HG02973 (cell line): ENCODE data around the gene ASAP2.

Experiments used
- ATAC-seq: cut with Tn5 transposase; IDR thresholded peaks from one replicate; pipeline ENCODE4 v1.9.1; 2021; ENCODE audit warnings: moderate library complexity; ENCODE audit not compliant: unreplicated experiment

ASAP2 gene

DNA sequence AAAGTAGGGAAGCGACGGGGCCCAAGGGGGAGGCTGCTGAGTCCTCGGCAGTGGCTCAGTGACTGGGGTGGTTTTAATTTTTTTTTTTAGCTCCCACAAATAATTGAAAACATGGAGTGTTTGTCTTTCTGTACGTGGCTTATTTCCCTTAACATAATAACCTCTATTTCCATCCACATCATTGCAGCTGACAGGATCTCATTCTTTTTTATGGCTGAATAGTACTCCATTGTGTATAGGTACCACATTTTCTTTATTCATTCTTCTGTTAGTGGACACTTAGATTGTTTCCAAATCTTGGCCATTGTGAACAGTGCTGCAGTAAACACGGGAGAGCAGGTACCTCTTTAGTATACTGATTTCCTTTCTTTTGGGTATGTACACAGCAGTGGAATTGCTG is 65.1 kb downstream of the ASAP2 start:
- no peak for ATAC-seq

- no peak for ATAC-seq
Observed at GRCh38 chr2:9273486-9274130, 67.0 kb downstream of the ASAP2 start.

GRCh38 chr2:9274701-9275343 is 68.2 kb downstream of the ASAP2 start:
- ATAC-seq = no peak

GRCh38 chr2:9275399-9275798 is 68.8 kb downstream of the ASAP2 start:
- no peak for ATAC-seq

DNA sequence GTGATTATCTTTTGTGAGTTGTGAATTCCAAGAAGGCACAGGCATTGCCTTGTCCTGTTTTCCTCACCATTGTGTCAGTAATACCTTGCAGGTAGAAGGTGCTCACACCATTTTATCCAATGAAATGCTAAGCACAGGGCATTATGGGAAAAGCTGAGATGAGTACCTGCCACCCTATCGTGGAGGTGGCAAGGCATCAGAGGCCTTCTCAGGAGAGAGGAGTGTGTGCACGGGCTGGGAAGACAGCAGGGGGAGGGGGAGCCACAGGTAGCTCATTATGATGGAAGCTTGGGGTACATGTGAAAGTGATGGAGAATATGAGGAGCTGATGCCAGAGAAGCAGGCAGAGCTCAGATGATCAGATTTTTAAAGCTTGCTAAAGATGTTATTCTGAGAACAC is 69.5 kb downstream of the ASAP2 start:
- no peak for ATAC-seq

DNA sequence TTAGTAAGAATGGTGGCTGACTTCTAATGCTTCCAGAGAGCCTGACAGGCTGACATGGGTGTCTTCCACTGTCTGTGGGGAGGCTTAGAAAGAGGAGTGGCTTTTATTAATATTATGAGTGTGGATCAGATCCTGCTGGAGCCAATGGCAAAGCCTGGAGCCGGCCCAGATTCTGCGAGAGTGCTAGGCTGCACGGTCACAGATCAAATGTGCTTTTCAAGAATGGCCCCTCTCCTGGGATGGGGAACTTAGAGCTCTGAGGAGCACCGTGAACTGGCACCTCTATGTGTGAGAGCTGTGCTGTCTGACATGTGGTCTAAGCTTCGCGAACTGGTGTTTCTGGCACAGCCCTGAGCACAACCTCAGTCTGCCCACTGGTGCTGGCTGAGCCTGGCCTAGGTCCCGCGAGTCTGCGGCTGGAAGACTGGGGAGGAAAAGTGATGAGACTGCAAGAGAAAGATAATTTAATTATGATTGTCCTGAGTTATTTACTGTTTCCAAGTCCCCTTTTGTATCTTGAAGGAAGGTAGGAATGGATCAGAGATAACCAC is 70.4 kb downstream of the ASAP2 start:
- no peak for ATAC-seq

DNA sequence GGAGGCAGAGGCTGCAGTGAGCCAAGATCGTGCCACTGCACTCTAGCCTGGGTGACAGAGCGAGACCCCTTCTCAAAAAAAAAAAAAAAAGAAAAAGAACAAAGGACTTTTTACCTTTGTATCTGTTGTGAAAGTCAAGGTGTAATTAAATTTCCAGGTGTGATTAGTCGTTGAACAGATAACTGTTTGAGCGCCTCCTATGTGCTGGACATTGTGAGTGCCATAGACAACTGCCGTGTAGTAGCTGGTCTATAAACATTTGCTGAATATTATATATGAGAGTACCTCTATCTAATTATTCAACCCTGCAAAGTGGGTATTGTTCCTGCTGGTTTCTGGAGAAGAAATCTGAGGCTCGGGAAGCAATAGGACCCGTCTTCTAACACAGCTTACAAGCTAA is 71.8 kb downstream of the ASAP2 start:
- no peak for ATAC-seq

GRCh38 chr2:9279426-9279825 is 72.8 kb downstream of the ASAP2 start:
- no peak for ATAC-seq

DNA sequence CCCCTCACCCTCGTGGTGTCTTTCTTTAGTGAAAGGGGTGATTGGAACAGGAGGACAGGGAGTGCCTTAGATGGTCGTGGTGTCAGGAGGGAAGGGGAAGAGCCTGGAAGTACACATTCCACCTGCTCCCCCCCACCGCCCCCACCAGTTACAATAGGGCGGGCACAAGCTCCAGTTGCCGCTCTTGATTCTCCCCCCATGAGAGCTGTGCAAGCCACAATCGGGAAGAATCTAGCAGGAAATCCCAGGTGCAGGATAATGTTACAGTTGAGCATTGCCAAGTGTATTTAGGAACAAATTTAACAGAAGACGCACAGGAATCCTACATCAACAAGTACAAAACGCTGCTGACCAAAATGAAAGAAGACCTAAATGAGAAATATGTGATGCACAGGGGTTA is 73.6 kb downstream of the ASAP2 start:
- no peak for ATAC-seq

DNA sequence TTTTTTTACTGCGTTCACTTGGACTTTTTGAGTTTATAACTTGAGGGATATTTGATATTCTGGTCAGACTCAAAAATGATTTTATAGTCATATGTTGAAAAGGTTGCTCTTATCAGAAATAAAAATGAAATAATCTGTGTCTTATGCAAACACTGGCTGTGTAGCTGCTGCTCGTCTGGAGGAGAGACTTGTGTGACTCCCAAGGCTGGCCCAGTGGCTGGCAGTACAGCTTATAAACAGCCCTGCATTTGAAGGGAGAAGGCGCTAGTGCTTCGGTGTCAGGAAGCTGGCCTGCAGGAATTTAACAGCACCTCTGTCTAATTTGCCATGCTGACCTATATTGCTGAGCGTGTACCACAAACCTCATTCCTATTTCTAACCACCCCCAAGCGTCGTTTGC is 74.5 kb downstream of the ASAP2 start:
- ATAC-seq = no peak

DNA sequence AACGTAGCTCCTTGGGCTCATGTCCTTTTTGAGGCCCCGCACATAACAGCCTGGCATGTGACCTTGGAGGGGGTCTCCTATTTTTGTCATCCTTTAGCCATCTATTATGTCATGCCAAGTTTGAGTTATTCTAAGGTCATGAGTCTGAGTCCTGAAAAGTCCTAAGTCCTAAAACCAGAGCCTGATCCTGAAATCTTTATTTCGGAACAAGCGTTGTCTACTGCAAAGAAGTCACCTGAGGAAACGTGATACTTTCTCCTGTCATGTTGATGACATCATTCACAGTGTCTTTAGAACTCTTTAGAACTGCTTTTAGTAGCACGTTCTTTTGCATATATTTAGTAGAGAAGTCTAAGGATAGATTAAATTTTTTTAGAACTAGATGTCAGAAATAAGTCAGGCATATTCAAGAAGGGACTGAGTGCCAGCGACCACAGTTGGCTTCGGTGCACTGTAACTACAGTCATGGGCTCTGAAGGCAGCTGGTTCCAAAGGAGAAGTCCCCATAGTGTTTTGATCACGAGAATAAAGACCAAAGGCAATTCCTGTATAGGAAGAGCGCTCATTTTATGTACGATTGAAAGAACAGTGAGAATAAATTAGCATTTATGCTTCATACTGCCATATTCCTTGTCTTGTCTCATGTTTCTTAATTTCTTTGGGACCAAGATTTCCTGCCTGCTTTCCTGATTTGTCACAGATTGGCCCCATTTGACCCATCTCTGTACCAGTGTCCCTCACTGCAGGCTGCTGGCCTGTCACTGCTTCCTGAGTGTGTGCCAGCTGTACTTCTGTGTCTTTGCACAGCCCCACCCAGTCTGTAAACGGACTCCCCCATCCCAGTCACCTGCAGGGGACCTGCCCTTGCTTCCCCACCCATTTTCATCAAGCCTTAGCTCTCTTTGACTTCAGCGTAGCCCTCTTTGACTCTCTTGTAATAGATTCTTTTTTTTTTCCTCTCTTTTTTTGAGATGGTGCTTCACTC is 75.8 kb downstream of the ASAP2 start:
- ATAC-seq = no peak

- ATAC-seq = no peak
Observed at GRCh38 chr2:9284521-9285297, 78.1 kb downstream of the ASAP2 start.

- ATAC-seq = no peak
Observed at GRCh38 chr2:9285385-9285920, 78.8 kb downstream of the ASAP2 start.

GRCh38 chr2:9285921-9286320 is 79.3 kb downstream of the ASAP2 start:
- no peak for ATAC-seq

- ATAC-seq = no peak
Observed at GRCh38 chr2:9286554-9287399, 80.2 kb downstream of the ASAP2 start.

DNA sequence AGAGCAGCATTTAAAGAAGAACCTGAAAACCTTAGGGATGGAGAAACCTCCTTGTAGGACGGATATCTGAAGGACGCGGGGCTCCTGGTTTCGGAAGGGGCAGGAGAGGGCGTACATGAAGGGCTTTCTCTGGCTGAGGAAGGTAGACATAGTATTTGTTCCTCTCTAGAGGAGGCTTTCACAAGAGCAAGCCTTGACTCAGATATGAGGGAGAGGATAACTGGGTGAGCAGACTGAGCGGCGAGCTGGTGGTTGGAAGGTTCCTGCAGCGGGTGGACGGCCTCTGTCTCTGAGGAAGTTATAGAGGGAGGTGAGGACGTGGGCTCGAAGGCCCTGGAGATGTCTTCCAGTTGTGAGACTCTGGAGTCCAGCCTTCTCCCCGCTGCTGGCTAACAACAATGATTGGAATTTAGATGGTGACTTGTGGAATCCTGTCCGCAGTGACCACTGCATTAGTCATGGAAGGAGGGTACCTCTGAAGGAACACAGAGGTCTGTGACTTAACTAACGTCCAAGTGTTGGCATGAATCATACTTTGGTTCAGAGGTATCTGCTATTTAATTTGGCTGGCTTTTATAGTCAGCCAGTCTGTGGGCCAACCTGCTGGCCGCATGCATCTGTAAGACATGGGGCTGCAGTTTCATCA is 80.9 kb downstream of the ASAP2 start:
- ATAC-seq = no peak

- no peak for ATAC-seq
Observed at GRCh38 chr2:9288233-9288632, 81.6 kb downstream of the ASAP2 start.

DNA sequence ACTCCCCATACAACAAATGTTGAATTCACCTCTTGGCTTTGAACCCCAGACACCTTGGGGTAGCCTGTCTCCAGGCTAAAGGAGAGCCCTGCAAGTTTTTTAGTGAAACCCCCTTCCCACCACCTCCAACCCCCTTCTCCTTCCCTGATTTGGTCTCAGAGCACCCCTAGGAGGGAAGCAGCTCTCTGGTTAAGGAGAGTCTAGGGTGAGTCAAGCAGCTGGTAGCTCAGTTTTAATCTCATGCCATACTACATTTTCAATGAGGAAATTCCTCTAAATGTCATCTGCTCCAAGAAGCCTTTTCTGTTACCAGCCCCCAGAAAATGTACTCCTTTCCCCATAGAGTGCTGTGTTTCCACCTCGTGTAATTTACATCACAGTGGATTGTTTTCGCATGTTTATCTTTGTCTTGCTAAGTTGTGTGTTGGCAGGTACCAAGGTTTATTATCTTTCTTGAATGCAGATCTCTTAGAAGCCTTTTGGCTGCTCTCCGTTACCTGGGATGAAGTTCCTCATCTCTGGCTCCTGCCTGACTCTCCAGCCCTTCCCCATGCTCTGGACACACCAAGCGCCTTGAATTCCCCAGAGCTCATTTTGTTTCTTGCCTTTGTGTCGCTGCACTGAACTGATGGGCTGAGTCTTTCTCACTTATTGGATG is 82.2 kb downstream of the ASAP2 start:
- no peak for ATAC-seq

GRCh38 chr2:9291331-9291730 is 84.7 kb downstream of the ASAP2 start:
- ATAC-seq = no peak
